ENCODE measurements around the gene UBE2I.

The UBE2I gene

GRCh38 chr16:1282324-1282973 lies 27.0 kb upstream of the UBE2I start:
- TF ChIP-seq CTCF (IDR thresholded peaks at IDR 0.05; ENCODE audit: low read depth, low read length, missing control alignments) = no peak
- H3K4me3 ChIP-seq (replicated peaks; ENCODE audit: low read depth, low read length) = no peak overlapping the region
- no peak for DNase-seq (ENCODE audit: extremely low read depth, low read depth)

GRCh38 chr16:1283296-1283695 lies 26.1 kb upstream of the UBE2I start:
- no peak for TF ChIP-seq CTCF (IDR thresholded peaks at IDR 0.05; ENCODE audit: low read depth, low read length, missing control alignments)
- no peak overlapping the region for H3K4me3 ChIP-seq (replicated peaks; ENCODE audit: low read depth, low read length)
- DNase-seq (ENCODE audit: extremely low read depth, low read depth) = no peak

DNA sequence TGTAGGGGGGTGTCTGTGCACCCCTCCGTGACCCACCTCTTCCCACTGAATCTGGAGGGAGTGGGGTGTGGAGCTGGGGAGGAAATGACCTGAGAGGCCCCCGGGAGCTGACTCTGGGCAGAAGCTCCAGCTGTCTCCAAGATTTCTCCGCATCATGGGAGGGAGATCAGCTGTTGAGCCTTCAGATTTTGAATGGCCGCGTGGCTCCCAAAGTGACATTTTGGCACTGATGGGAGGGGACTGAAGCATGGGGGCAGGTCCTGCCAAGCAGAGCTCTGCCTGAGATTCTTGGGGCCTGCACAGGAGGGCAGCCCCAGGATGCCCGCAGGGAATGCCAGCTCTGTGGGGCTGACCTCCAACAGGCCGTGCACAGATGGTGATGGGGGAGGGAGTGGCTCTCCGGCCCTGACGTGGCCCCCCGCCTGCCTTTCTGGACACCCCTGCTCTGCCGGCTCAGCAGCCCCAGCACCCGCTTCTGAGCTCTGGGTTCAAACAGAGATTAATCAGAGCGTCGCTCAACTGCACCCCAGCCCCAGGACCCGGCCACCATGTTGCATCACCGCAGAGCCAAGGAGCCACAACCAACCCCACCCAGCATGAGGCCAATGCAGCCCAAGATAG lies 25.3 kb upstream of the UBE2I start:
- no peak for TF ChIP-seq CTCF (IDR thresholded peaks at IDR 0.05; ENCODE audit: low read depth, low read length, missing control alignments)
- H3K4me3 ChIP-seq (replicated peaks; ENCODE audit: low read depth, low read length) = no peak overlapping the region
- no peak for DNase-seq (ENCODE audit: extremely low read depth, low read depth)

GRCh38 chr16:1285669-1286512 lies 23.5 kb upstream of the UBE2I start:
- DNase-seq (ENCODE audit: extremely low read depth, low read depth) = no peak
- no peak overlapping the region for H3K4me3 ChIP-seq (replicated peaks; ENCODE audit: low read depth, low read length)
- TF ChIP-seq CTCF (IDR thresholded peaks at IDR 0.05; ENCODE audit: low read depth, low read length, missing control alignments) = peak; percentile 25

GRCh38 chr16:1286513-1287094 lies 22.8 kb upstream of the UBE2I start:
- no peak for DNase-seq (ENCODE audit: extremely low read depth, low read depth)
- TF ChIP-seq CTCF (IDR thresholded peaks at IDR 0.05; ENCODE audit: low read depth, low read length, missing control alignments) = no peak
- H3K4me3 ChIP-seq (replicated peaks; ENCODE audit: low read depth, low read length) = no peak overlapping the region

DNA sequence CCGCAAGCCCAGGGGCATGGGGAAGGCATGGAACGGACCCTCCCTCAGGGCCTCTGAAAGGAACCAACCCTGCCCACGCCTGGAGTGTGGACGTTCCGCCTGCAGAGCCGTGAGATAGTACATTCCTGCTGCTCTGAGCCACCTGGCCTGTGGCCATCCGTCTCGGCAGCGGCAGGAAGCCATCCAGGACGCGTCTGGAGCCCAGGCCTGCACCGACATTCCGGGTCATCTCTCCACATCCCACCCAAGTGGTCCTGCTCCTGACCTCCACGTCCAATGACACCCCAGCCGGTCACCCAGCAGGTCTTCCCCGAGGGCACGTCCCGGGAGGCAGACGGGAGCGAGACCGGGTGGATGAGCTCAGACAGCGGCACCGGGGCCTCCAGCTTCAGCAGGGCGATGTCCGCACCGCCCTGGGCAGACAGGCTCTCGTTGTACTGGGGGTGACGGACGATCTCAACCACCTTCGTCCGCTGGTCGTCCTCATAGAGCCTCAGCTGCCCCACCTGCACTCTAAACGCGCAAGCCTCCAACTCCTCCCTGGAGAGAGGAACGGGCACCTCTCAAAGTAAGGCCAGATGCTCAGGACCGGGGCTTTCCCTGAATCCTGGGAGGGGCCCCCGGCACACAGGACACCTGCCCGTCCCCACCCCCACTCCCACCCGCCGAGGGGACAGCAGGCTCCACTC lies 21.3 kb upstream of the UBE2I start:
- no peak for DNase-seq (ENCODE audit: extremely low read depth, low read depth)
- H3K4me3 ChIP-seq (replicated peaks; ENCODE audit: low read depth, low read length) = no peak overlapping the region
- TF ChIP-seq CTCF (IDR thresholded peaks at IDR 0.05; ENCODE audit: low read depth, low read length, missing control alignments) = no peak
